Neural crest cell (in vitro differentiated cells): Measurements from ENCODE around the gene MAGI2. TPM values are rescaled to one million over a fixed set of nuclear protein-coding genes. Genes with fewer than 3 reads are reported as not detected.

ENCODE experiments used
- DNase-seq: peaks from one replicate; pipeline ENCODE4 v3.0.0; 2021; ENCODE audit warnings: low read depth, mixed read lengths, low spot score
- H3K27ac Mint-ChIP-seq: one replicate; pipeline ENCODE4 v1.8.0; 2021; ENCODE audit warnings: mild to moderate bottlenecking, mixed read lengths; ENCODE audit not compliant: unreplicated experiment
- H3K27me3 Mint-ChIP-seq: 2 replicates; pipeline ENCODE4 v1.8.0; 2021; ENCODE audit warnings: low read depth, mild to moderate bottlenecking, mixed read lengths
- H3K36me3 Mint-ChIP-seq: 2 replicates; pipeline ENCODE4 v1.8.0; 2021; ENCODE audit warnings: low read depth, mild to moderate bottlenecking, mixed read lengths
- H3K4me1 Mint-ChIP-seq: 2 replicates; pipeline ENCODE4 v1.8.0; 2021; ENCODE audit warnings: mixed read lengths
- H3K4me3 Mint-ChIP-seq: one replicate; pipeline ENCODE4 v1.8.0; 2021; ENCODE audit warnings: mild to moderate bottlenecking, mixed read lengths
- H3K9me3 Mint-ChIP-seq: 2 replicates; pipeline ENCODE4 v1.8.0; 2021; ENCODE audit warnings: mixed read lengths
- CTCF ChIP-seq: fragments of 200-600 bp; sonication (generic); conservative IDR thresholded peaks from 2 replicates; pipeline ENCODE4 v1.5.0; 2021; ENCODE audit warnings: antibody characterized with exemption, mild to moderate bottlenecking
- total RNA-seq: library from RNA; stranded (reverse); gene quantifications from 2 replicates; pipeline ENCODE4 v1.2.1, GENCODE V29; 2021

MAGI2 gene
- total RNA-seq, 1 donor from 2014 or later = 10.0 TPM

GRCh38 chr7:78179827-78180477 lies 1273.5 kb downstream of the MAGI2 start:
- DNase-seq = no peak
- H3K4me1 Mint-ChIP-seq = no peaks in the 10 kb centered on the region
- H3K27ac Mint-ChIP-seq = no peak overlapping the region
- TF ChIP-seq CTCF = no peak
- no peaks in the 10 kb centered on the region for H3K27me3 Mint-ChIP-seq
- H3K4me3 Mint-ChIP-seq = no peak overlapping the region
- no peaks in the 10 kb centered on the region for H3K36me3 Mint-ChIP-seq
- H3K9me3 Mint-ChIP-seq = no peaks in the 10 kb centered on the region

- Mint-ChIP-seq H3K9me3 (no peaks in the 10 kb centered on the region), H3K4me3 (no peak overlapping the region), H3K27ac (no peak overlapping the region), H3K27me3 (no peaks in the 10 kb centered on the region), H3K4me1 (no peaks in the 10 kb centered on the region), H3K36me3 (no peaks in the 10 kb centered on the region)
- no peak for TF ChIP-seq CTCF
- no peak for DNase-seq
These were observed 1274.3 kb downstream of the MAGI2 start for GRCh38 chr7:78179211-78179610.

GRCh38 chr7:78178319-78178718 lies 1275.1 kb downstream of the MAGI2 start:
- Mint-ChIP-seq H3K36me3 (no peaks in the 10 kb centered on the region), H3K4me3 (no peak overlapping the region), H3K27me3 (no peaks in the 10 kb centered on the region), H3K9me3 (no peaks in the 10 kb centered on the region), H3K4me1 (no peaks in the 10 kb centered on the region), H3K27ac (no peak overlapping the region)
- DNase-seq = no peak
- no peak for TF ChIP-seq CTCF

GRCh38 chr7:78176171-78176570 lies 1277.3 kb downstream of the MAGI2 start:
- TF ChIP-seq CTCF = no peak
- Mint-ChIP-seq H3K9me3 (no peaks in the 10 kb centered on the region), H3K36me3 (no peaks in the 10 kb centered on the region), H3K27ac (peak overlapping the region; percentile 63), H3K4me3 (no peak overlapping the region), H3K27me3 (no peaks in the 10 kb centered on the region), H3K4me1 (peaks cover 13% of the 10 kb centered on the region)
- no peak for DNase-seq

- TF ChIP-seq CTCF = no peak
- H3K36me3 Mint-ChIP-seq = no peaks in the 10 kb centered on the region
- DNase-seq = no peak
- peaks cover 13% of the 10 kb centered on the region for H3K4me1 Mint-ChIP-seq
- H3K27ac Mint-ChIP-seq = no peak overlapping the region
- H3K4me3 Mint-ChIP-seq = no peak overlapping the region
- H3K27me3 Mint-ChIP-seq = no peaks in the 10 kb centered on the region
- H3K9me3 Mint-ChIP-seq = no peaks in the 10 kb centered on the region
These were observed 1278.0 kb downstream of the MAGI2 start for GRCh38 chr7:78175330-78176100.
